ENCODE results near the gene VWA8. TPM values are rescaled to one million over a fixed set of nuclear protein-coding genes. Genes with fewer than 3 reads are reported as not detected.

The VWA8 gene
- total RNA-seq, 4 donors from 2014 or later = 12.0 to 34.0 (median 16.6) TPM

- H3K4me3 ChIP-seq = no peak overlapping the region
- H3K9me3 ChIP-seq = no peaks in the 10 kb centered on the region
- no peaks in the 10 kb centered on the region for H3K27me3 ChIP-seq
- no peaks in the 10 kb centered on the region for H3K4me1 ChIP-seq
- TF ChIP-seq POLR2AphosphoS5 (IDR thresholded peaks at IDR 0.05) (no peak), EP300 (IDR thresholded peaks at IDR 0.05) (no peak), POLR2A (IDR thresholded peaks at IDR 0.05) (no peak), CTCF (IDR thresholded peaks at IDR 0.05) (no peak)
- WGBS = 90% methylated on average over 4 of the region's 4 CpGs
- H3K36me3 ChIP-seq = no peaks in the 10 kb centered on the region
- no peak overlapping the region for H3K27ac ChIP-seq
- DNase-seq (ENCODE audit: low spot score in 2 of 2) = no peak
Observed at GRCh38 chr13:41633776-41634175, 327.1 kb downstream of the VWA8 start.

- DNase-seq (ENCODE audit: low spot score in 2 of 2) = no peak
- no peaks in the 10 kb centered on the region for H3K36me3 ChIP-seq
- no peak overlapping the region for H3K27ac ChIP-seq
- H3K4me3 ChIP-seq = no peak overlapping the region
- no peaks in the 10 kb centered on the region for H3K9me3 ChIP-seq
- TF ChIP-seq POLR2A (IDR thresholded peaks at IDR 0.05) (no peak), CTCF (IDR thresholded peaks at IDR 0.05) (no peak), POLR2AphosphoS5 (IDR thresholded peaks at IDR 0.05) (no peak), EP300 (IDR thresholded peaks at IDR 0.05) (no peak)
- WGBS = 94% methylated on average over 4 of the region's 5 CpGs
- no peaks in the 10 kb centered on the region for H3K4me1 ChIP-seq
- no peaks in the 10 kb centered on the region for H3K27me3 ChIP-seq
Observed at GRCh38 chr13:41631296-41631965, 329.5 kb downstream of the VWA8 start.

- TF ChIP-seq EP300 (IDR thresholded peaks at IDR 0.05) (no peak), POLR2A (IDR thresholded peaks at IDR 0.05) (no peak), POLR2AphosphoS5 (IDR thresholded peaks at IDR 0.05) (no peak), CTCF (IDR thresholded peaks at IDR 0.05) (no peak)
- peaks cover 3% of the 10 kb centered on the region for H3K4me1 ChIP-seq
- no peak for DNase-seq (ENCODE audit: low spot score in 2 of 2)
- H3K27me3 ChIP-seq = no peaks in the 10 kb centered on the region
- no peaks in the 10 kb centered on the region for H3K9me3 ChIP-seq
- H3K36me3 ChIP-seq = no peaks in the 10 kb centered on the region
- no peak overlapping the region for H3K27ac ChIP-seq
- WGBS = 93% methylated on average over 5 of the region's 5 CpGs
- no peak overlapping the region for H3K4me3 ChIP-seq
Observed at GRCh38 chr13:41627425-41627824, 333.5 kb downstream of the VWA8 start.

- no peaks in the 10 kb centered on the region for H3K9me3 ChIP-seq
- H3K36me3 ChIP-seq = no peaks in the 10 kb centered on the region
- H3K27me3 ChIP-seq = no peaks in the 10 kb centered on the region
- TF ChIP-seq POLR2A (IDR thresholded peaks at IDR 0.05) (no peak), POLR2AphosphoS5 (IDR thresholded peaks at IDR 0.05) (no peak), EP300 (IDR thresholded peaks at IDR 0.05) (no peak), CTCF (IDR thresholded peaks at IDR 0.05) (no peak)
- no peak overlapping the region for H3K4me3 ChIP-seq
- no peak for DNase-seq (ENCODE audit: low spot score in 2 of 2)
- peaks cover 3% of the 10 kb centered on the region for H3K4me1 ChIP-seq
- H3K27ac ChIP-seq = no peak overlapping the region
Observed at GRCh38 chr13:41624041-41624440, 336.9 kb downstream of the VWA8 start.

- Histone ChIP-seq H3K27me3 (no peaks in the 10 kb centered on the region), H3K4me3 (no peak overlapping the region), H3K9me3 (no peaks in the 10 kb centered on the region), H3K4me1 (peaks cover 3% of the 10 kb centered on the region), H3K36me3 (no peaks in the 10 kb centered on the region), H3K27ac (peak overlapping the region; percentile 69)
- TF ChIP-seq CTCF (IDR thresholded peaks at IDR 0.05) (no peak), POLR2A (IDR thresholded peaks at IDR 0.05) (no peak), POLR2AphosphoS5 (IDR thresholded peaks at IDR 0.05) (no peak), EP300 (IDR thresholded peaks at IDR 0.05) (no peak)
- DNase-seq (ENCODE audit: low spot score in 2 of 2) = no peak
- WGBS = 80% methylated on average over 6 of the region's 6 CpGs
Observed at GRCh38 chr13:41622432-41623429, 338.2 kb downstream of the VWA8 start.
